Measurements from ENCODE around the gene DDX42.
"Not testable (repeated sequence)": the region's sequence is repeated elsewhere in the genome, so short reads cannot be mapped to it uniquely, and the experiment has no call there.

Gene DDX42

DNA sequence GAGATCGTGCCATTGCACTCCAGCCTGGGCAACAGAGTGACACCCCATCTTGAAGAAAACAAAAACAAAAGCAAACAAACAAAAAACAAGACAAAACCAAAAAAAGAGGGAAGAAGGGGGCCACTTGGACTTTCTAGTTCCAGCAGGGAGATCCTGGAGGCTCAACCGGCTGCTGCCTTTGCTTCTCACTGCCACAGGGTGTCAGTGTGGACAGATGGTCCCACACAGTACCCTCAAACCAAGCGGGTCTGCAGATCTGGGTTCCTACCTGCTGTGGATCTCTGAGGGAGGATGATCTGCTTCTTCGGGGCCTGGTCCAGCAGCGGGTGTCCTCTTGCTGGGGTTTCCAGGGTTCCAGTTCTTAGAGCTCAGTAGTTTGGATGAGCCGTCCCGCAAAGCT is 92.7 kb downstream of the DDX42 start:
- DNase-seq (ENCODE audit: low read depth in 3 of 3, low spot score in 1 of 3), result not testable (repeated sequence)
